GM23338 (cell line): ENCODE data around the gene C4orf54.

Source experiments
- CREB1 ChIP-seq: fragments of 250-450 bp; sonication (Bioruptor Pico); IDR thresholded peaks from 2 replicates; pipeline ENCODE4 v1.5.0; 2020; ENCODE audit warnings: low read depth, mild to moderate bottlenecking, moderate library complexity
- CTCF ChIP-seq, 2 experiments: fragments of 200-600 bp in 1 of 2; sonication (generic) in 1 of 2; conservative IDR thresholded peaks; 2 replicates each; pipeline versions ENCODE4 v1.5.1 to v1.6.1; 2016 to 2017; ENCODE audit warnings: antibody characterized with exemption in 2 of 2, low read depth in 2 of 2, mild to moderate bottlenecking in 2 of 2, moderate library complexity in 1 of 2
- EZH2 ChIP-seq: fragments of 200-600 bp; sonication (generic); IDR thresholded peaks from one replicate; pipeline ENCODE4 v1.8.0; 2017; ENCODE audit warnings: antibody characterized with exemption, mild to moderate bottlenecking, low read depth; ENCODE audit not compliant: unreplicated experiment
- EZH2phosphoT487 ChIP-seq: fragments of 200-600 bp; sonication (generic); IDR thresholded peaks from one replicate; pipeline ENCODE4 v1.8.1; 2018; ENCODE audit warnings: antibody characterized with exemption; ENCODE audit not compliant: unreplicated experiment
- POLR2AphosphoS5 ChIP-seq: IDR thresholded peaks from 2 replicates; pipeline ENCODE4 v1.6.1; 2016; ENCODE audit warnings: antibody characterized with exemption, low read depth
- REST ChIP-seq: IDR thresholded peaks from one replicate; pipeline ENCODE4 v1.6.1; 2018; ENCODE audit warnings: antibody characterized with exemption; ENCODE audit not compliant: unreplicated experiment
- STAT1 ChIP-seq: IDR thresholded peaks from one replicate; pipeline ENCODE4 v1.6.1; 2016; ENCODE audit warnings: antibody characterized with exemption; ENCODE audit not compliant: unreplicated experiment
- TF ChIP-seq, protein P1 (sequence below): IDR thresholded peaks from 2 replicates; pipeline ENCODE4 v1.6.1; 2016; ENCODE audit warnings: antibody characterized with exemption

- no peak for TF ChIP-seq CTCF (conservative IDR thresholded peaks at IDR 0.05; ENCODE audit: low read depth in 2 of 2)
- TF ChIP-seq CREB1 (CRISPR knock-in tag): no peak
- TF ChIP-seq EZH2phosphoT487: no peak
- no peak for TF ChIP-seq POLR2AphosphoS5
- TF ChIP-seq EZH2: no peak
- TF ChIP-seq STAT1: no peak
- no peak for TF ChIP-seq REST
- TF ChIP-seq, protein P1, sequence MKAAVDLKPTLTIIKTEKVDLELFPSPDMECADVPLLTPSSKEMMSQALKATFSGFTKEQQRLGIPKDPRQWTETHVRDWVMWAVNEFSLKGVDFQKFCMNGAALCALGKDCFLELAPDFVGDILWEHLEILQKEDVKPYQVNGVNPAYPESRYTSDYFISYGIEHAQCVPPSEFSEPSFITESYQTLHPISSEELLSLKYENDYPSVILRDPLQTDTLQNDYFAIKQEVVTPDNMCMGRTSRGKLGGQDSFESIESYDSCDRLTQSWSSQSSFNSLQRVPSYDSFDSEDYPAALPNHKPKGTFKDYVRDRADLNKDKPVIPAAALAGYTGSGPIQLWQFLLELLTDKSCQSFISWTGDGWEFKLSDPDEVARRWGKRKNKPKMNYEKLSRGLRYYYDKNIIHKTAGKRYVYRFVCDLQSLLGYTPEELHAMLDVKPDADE: no peak
Measured at GRCh38 chr4:99645638-99646037, 12.0 kb downstream of the C4orf54 start.
